Ramos (cell line): ENCODE results near the gene KDM1B.

ENCODE experiments used
- in situ Hi-C: fragments of 300-500 bp; cut with MboI; formaldehyde crosslinking; loops from one replicate; pipeline ENCODE4 v1.14.3; 2022; ENCODE audit warnings: low sequenced_read_pairs; ENCODE audit not compliant: unreplicated experiment

Gene KDM1B

GRCh38 chr6:18155150-18155863, at the start of gene KDM1B:
Gene KDM1B (plus strand): TSS chr6:18155422. CDS start chr6:18159896, 4,474 bp downstream.
- in situ Hi-C loops = no loop called here

- in situ Hi-C loops = no loop called here
Observed at GRCh38 chr6:18107061-18107460, 48.2 kb upstream of the KDM1B start.

- in situ Hi-C loops = no loop called here
Observed at GRCh38 chr6:18110162-18110561, 45.1 kb upstream of the KDM1B start.

GRCh38 chr6:18115356-18115755, 39.9 kb upstream of the KDM1B start:
- in situ Hi-C loops = no loop called here

- in situ Hi-C loops = no loop called here
Observed at GRCh38 chr6:18117136-18117535, 38.1 kb upstream of the KDM1B start.

- in situ Hi-C loops = no loop called here
Observed at GRCh38 chr6:18118330-18118729, 36.9 kb upstream of the KDM1B start.

GRCh38 chr6:18119236-18119635, 36.0 kb upstream of the KDM1B start:
- in situ Hi-C loops = no loop called here

- in situ Hi-C loops = no loop called here
Observed at GRCh38 chr6:18121580-18122127, 33.6 kb upstream of the KDM1B start.

- in situ Hi-C loops = no loop called here
Observed at GRCh38 chr6:18122128-18123093, 32.8 kb upstream of the KDM1B start, which contains the start of gene NHLRC1. Gene NHLRC1 (minus strand): TSS chr6:18122677. CDS start chr6:18122606, 71 bp downstream.

- in situ Hi-C loops = no loop called here
Observed at GRCh38 chr6:18126121-18126520, 29.1 kb upstream of the KDM1B start.

- in situ Hi-C loops = no loop called here
Observed at GRCh38 chr6:18132346-18132745, 22.9 kb upstream of the KDM1B start.

GRCh38 chr6:18135171-18135570, 20.1 kb upstream of the KDM1B start:
- in situ Hi-C loops = no loop called here

- in situ Hi-C loops = no loop called here
Observed at GRCh38 chr6:18136260-18136659, 19.0 kb upstream of the KDM1B start.

- in situ Hi-C loops = no loop called here
Observed at GRCh38 chr6:18138906-18139305, 16.3 kb upstream of the KDM1B start.

GRCh38 chr6:18139935-18140621, 15.1 kb upstream of the KDM1B start:
- in situ Hi-C loops = no loop called here

GRCh38 chr6:18141805-18142590, 13.2 kb upstream of the KDM1B start:
- in situ Hi-C loops = no loop called here

GRCh38 chr6:18142591-18142861, 12.7 kb upstream of the KDM1B start:
- in situ Hi-C loops = no loop called here

GRCh38 chr6:18147160-18147559, 8.1 kb upstream of the KDM1B start:
- in situ Hi-C loops = no loop called here

GRCh38 chr6:18147616-18148015, 7.6 kb upstream of the KDM1B start:
- in situ Hi-C loops = no loop called here
